Breast epithelium (tissue), 4 donors: ENCODE data around the gene DNAL1. TPM values are rescaled to one million over a fixed set of nuclear protein-coding genes. Genes with fewer than 3 reads are reported as not detected.

Experiments used
- DNase-seq, 2 donors: peaks; one replicate each; pipeline ENCODE4 v3.0.0-alpha.2; 2019; ENCODE audit warnings: low spot score in 2 of 2
- H3K27ac ChIP-seq, 2 donors: fragments of 200-600 bp; sonication (generic) in 1 of 2; one replicate each; pipeline ENCODE4 v1.5.1; 2016 to 2019; ENCODE audit warnings: mild to moderate bottlenecking in 1 of 2
- H3K27me3 ChIP-seq, 2 donors: fragments of 200-600 bp; sonication (generic) in 1 of 2; one replicate each; pipeline versions ENCODE4 v1.5.1 to v1.6.0; 2017 to 2019; ENCODE audit warnings: control low read depth in 1 of 2, mild to moderate bottlenecking in 1 of 2
- H3K36me3 ChIP-seq: fragments of 200-600 bp; one replicate; pipeline ENCODE4 v1.5.1; 2019
- H3K4me1 ChIP-seq, 2 donors: fragments of 200-600 bp; sonication (generic); one replicate each; pipeline ENCODE4 v1.5.1; 2016 to 2019; ENCODE audit warnings: control low read depth in 1 of 2
- H3K4me3 ChIP-seq, 3 donors: fragments of 200-600 bp; sonication (generic); 1 replicate in 2 of 3; 2 replicates in 1 of 3; pipeline ENCODE4 v1.5.1; 2016 to 2019; ENCODE audit warnings: mild to moderate bottlenecking in 3 of 3, moderate library complexity in 2 of 3
- H3K9me3 ChIP-seq, 2 donors: fragments of 200-600 bp; sonication (generic) in 1 of 2; one replicate each; pipeline ENCODE4 v1.5.1; 2016 to 2019; ENCODE audit warnings: control low read depth in 1 of 2
- CTCF ChIP-seq, 3 donors: fragments of 450-650 bp; IDR thresholded peaks; one replicate each; pipeline ENCODE4 v1.5.1; 2016 to 2017; ENCODE audit warnings: antibody characterized with exemption in 3 of 3, mild to moderate bottlenecking in 3 of 3, moderate library complexity in 3 of 3
- POLR2A ChIP-seq: fragments of 450-650 bp; IDR thresholded peaks from one replicate; pipeline ENCODE4 v1.6.1; 2016; ENCODE audit warnings: antibody characterized with exemption, mild to moderate bottlenecking, moderate library complexity
- POLR2AphosphoS5 ChIP-seq, 3 donors: sonication (generic); formaldehyde crosslinking; IDR thresholded peaks; one replicate each; pipeline ENCODE4 v1.6.1; 2017; ENCODE audit warnings: antibody characterized with exemption in 3 of 3
- intact Hi-C: fragments of 100-400 bp; cut with DNase I; formaldehyde crosslinking; loops from one replicate; pipeline ENCODE4 v1.15.1; 2023; ENCODE audit warnings: low total_unique reads
- total RNA-seq, 3 donors: library from RNA; depleted of rRNA; stranded (reverse); fragments of >200 nt; gene quantifications; one replicate each; pipeline ENCODE4 v1.1.0, GENCODE V29; 2016

The DNAL1 gene
- total RNA-seq, 3 donors from 2014 or later = 6.1 to 12.8 (median 10.5) TPM

- no peaks in the 10 kb centered on the region for H3K9me3 ChIP-seq
- no peak for DNase-seq
- H3K27me3 ChIP-seq = no peaks in the 10 kb centered on the region
- no peak for TF ChIP-seq POLR2A
- no peak for TF ChIP-seq CTCF (IDR thresholded peaks at IDR 0.05)
- no peak for TF ChIP-seq POLR2AphosphoS5 (IDR thresholded peaks at IDR 0.05)
- intact Hi-C loops = loop anchor here (5.0 kb wide), 1 partner anchor 442 kb away; no protein-coding TSS in a partner anchor
- H3K27ac ChIP-seq = no peak overlapping the region
- no peaks in the 10 kb centered on the region for H3K36me3 ChIP-seq
- H3K4me3 ChIP-seq = no peak overlapping the region
- no peaks in the 10 kb centered on the region for H3K4me1 ChIP-seq
These were observed 25.3 kb upstream of the DNAL1 start for GRCh38 chr14:73619524-73619923.

- no peak for DNase-seq
- H3K27ac ChIP-seq = no peak overlapping the region
- TF ChIP-seq POLR2AphosphoS5 (IDR thresholded peaks at IDR 0.05) (no peak), POLR2A (no peak), CTCF (IDR thresholded peaks at IDR 0.05) (no peak)
- no peaks in the 10 kb centered on the region for H3K4me1 ChIP-seq
- no peaks in the 10 kb centered on the region for H3K36me3 ChIP-seq
- intact Hi-C loops = no loop called here
- no peak overlapping the region for H3K4me3 ChIP-seq
- no peaks in the 10 kb centered on the region for H3K27me3 ChIP-seq
- no peaks in the 10 kb centered on the region for H3K9me3 ChIP-seq
These were observed 24.5 kb upstream of the DNAL1 start for GRCh38 chr14:73620268-73620667.

GRCh38 chr14:73623504-73624054 is 21.2 kb upstream of the DNAL1 start:
- TF ChIP-seq POLR2AphosphoS5 (IDR thresholded peaks at IDR 0.05) (no peak), POLR2A (no peak)
- DNase-seq = no peak
- no peaks in the 10 kb centered on the region for H3K36me3 ChIP-seq

GRCh38 chr14:73625706-73626105 is 19.1 kb upstream of the DNAL1 start:
- Histone ChIP-seq H3K36me3 (no peaks in the 10 kb centered on the region), H3K4me3 (no peak overlapping the region), H3K9me3 (no peaks in the 10 kb centered on the region), H3K27me3 (no peaks in the 10 kb centered on the region), H3K27ac (no peak overlapping the region), H3K4me1 (no peaks in the 10 kb centered on the region)
- intact Hi-C loops = no loop called here
- DNase-seq = no peak
- TF ChIP-seq POLR2AphosphoS5 (IDR thresholded peaks at IDR 0.05) = no peak
- TF ChIP-seq CTCF (IDR thresholded peaks at IDR 0.05) = no peak
- no peak for TF ChIP-seq POLR2A

More at GRCh38 chr14:73623504-73624054, 21.2 kb upstream of the DNAL1 start:
- no peaks in the 10 kb centered on the region for H3K9me3 ChIP-seq
- no peaks in the 10 kb centered on the region for H3K27me3 ChIP-seq
- no peak overlapping the region for H3K4me3 ChIP-seq
- no peak overlapping the region for H3K27ac ChIP-seq
- no peaks in the 10 kb centered on the region for H3K4me1 ChIP-seq
- intact Hi-C loops = no loop called here

- no peak for TF ChIP-seq POLR2AphosphoS5 (IDR thresholded peaks at IDR 0.05)
- no peaks in the 10 kb centered on the region for H3K4me1 ChIP-seq
- no peaks in the 10 kb centered on the region for H3K27me3 ChIP-seq
- H3K27ac ChIP-seq = no peak overlapping the region
- H3K4me3 ChIP-seq = no peak overlapping the region
- intact Hi-C loops = no loop called here
- no peak for DNase-seq
- no peaks in the 10 kb centered on the region for H3K36me3 ChIP-seq
- no peaks in the 10 kb centered on the region for H3K9me3 ChIP-seq
These were observed 17.6 kb upstream of the DNAL1 start for GRCh38 chr14:73627151-73627558.

GRCh38 chr14:73630009-73630780 is 14.6 kb upstream of the DNAL1 start:
- no peak for DNase-seq
- no peak overlapping the region for H3K4me3 ChIP-seq
- TF ChIP-seq POLR2A (no peak), CTCF (IDR thresholded peaks at IDR 0.05) (no peak), POLR2AphosphoS5 (IDR thresholded peaks at IDR 0.05) (no peak)
- H3K4me1 ChIP-seq = no peaks in the 10 kb centered on the region
- intact Hi-C loops = no loop called here
- no peaks in the 10 kb centered on the region for H3K36me3 ChIP-seq
- no peak overlapping the region for H3K27ac ChIP-seq
- no peaks in the 10 kb centered on the region for H3K27me3 ChIP-seq
- no peaks in the 10 kb centered on the region for H3K9me3 ChIP-seq
